ENCODE measurements around the gene GTF3C4.
"Not testable (repeated sequence)": the region's sequence is repeated elsewhere in the genome, so short reads cannot be mapped to it uniquely, and the experiment has no call there.

GTF3C4 gene

GRCh38 chr9:132702254-132702653, 32.0 kb downstream of the GTF3C4 start:
- H3K27me3 ChIP-seq (ENCODE audit: insufficient read depth, low read length), result no peaks in the 10 kb centered on the region
- WGBS, result 83% methylated on average over 1 of the region's 1 CpG
- no peaks in the 10 kb centered on the region for H3K36me3 ChIP-seq (ENCODE audit: insufficient read depth, low read length)
- H3K4me1 ChIP-seq (ENCODE audit: insufficient read depth, low read length), result no peaks in the 10 kb centered on the region
- H3K27ac ChIP-seq (ENCODE audit: low read depth, low read length), result no peak overlapping the region
- no peak overlapping the region for H3K4me3 ChIP-seq (ENCODE audit: low read length)
- peaks cover 50% of the 10 kb centered on the region for H3K9me3 ChIP-seq (ENCODE audit: insufficient read depth, low read depth, low read length)
- H3K9ac ChIP-seq (ENCODE audit: low read depth, low read length), result no peak overlapping the region

DNA sequence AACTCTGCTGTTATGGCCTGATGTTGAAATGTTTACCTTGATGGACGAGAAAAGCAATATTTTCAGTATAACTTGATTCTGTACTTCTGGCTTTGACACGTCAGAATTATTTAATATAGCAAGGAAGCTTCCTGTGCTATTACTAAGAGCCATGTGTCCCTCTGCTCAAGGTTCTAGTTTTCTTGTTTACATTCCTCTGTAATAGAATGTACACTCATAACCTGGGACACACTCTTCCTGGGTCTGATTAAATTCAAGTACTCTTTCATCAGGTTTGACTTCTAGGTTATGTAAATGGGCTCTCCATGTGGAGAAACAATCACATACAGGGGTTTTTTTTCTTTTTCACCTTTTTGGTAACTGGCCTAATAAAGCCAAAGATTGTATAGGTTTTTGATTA, 33.1 kb downstream of the GTF3C4 start:
- peaks cover 39% of the 10 kb centered on the region for H3K9me3 ChIP-seq (ENCODE audit: insufficient read depth, low read depth, low read length)
- no peaks in the 10 kb centered on the region for H3K4me1 ChIP-seq (ENCODE audit: insufficient read depth, low read length)
- H3K36me3 ChIP-seq (ENCODE audit: insufficient read depth, low read length), result no peaks in the 10 kb centered on the region
- no peak overlapping the region for H3K4me3 ChIP-seq (ENCODE audit: low read length)
- 85% methylated on average over 2 of the region's 2 CpGs for WGBS
- H3K9ac ChIP-seq (ENCODE audit: low read depth, low read length), result no peak overlapping the region
- H3K27me3 ChIP-seq (ENCODE audit: insufficient read depth, low read length), result no peaks in the 10 kb centered on the region
- no peak overlapping the region for H3K27ac ChIP-seq (ENCODE audit: low read depth, low read length)

GRCh38 chr9:132708239-132708638, 38.0 kb downstream of the GTF3C4 start:
- peaks cover 6% of the 10 kb centered on the region; the same call in 1 of the 2 replicates for H3K9me3 ChIP-seq (ENCODE audit: insufficient read depth, low read depth, low read length)
- 89% methylated on average over 8 of the region's 8 CpGs for WGBS
- H3K4me3 ChIP-seq (ENCODE audit: low read length), result no peak overlapping the region
- no peak overlapping the region for H3K9ac ChIP-seq (ENCODE audit: low read depth, low read length)
- H3K4me1 ChIP-seq (ENCODE audit: insufficient read depth, low read length), result no peaks in the 10 kb centered on the region
- no peaks in the 10 kb centered on the region for H3K27me3 ChIP-seq (ENCODE audit: insufficient read depth, low read length)
- no peak overlapping the region for H3K27ac ChIP-seq (ENCODE audit: low read depth, low read length)
- H3K36me3 ChIP-seq (ENCODE audit: insufficient read depth, low read length), result no peaks in the 10 kb centered on the region

GRCh38 chr9:132708769-132709430, 38.6 kb downstream of the GTF3C4 start:
- no peaks in the 10 kb centered on the region for H3K4me1 ChIP-seq (ENCODE audit: insufficient read depth, low read length)
- WGBS, result 92% methylated on average over 23 of the region's 23 CpGs
- no peak overlapping the region for H3K27ac ChIP-seq (ENCODE audit: low read depth, low read length)
- H3K4me3 ChIP-seq (ENCODE audit: low read length), result no peak overlapping the region
- H3K9me3 ChIP-seq (ENCODE audit: insufficient read depth, low read depth, low read length), result 0 out of 2 replicates have a peak, but pooled peaks cover under 1% of the 10 kb centered on the region
- no peaks in the 10 kb centered on the region for H3K27me3 ChIP-seq (ENCODE audit: insufficient read depth, low read length)
- no peak overlapping the region for H3K9ac ChIP-seq (ENCODE audit: low read depth, low read length)
- no peaks in the 10 kb centered on the region for H3K36me3 ChIP-seq (ENCODE audit: insufficient read depth, low read length)

- Histone ChIP-seq H3K36me3 (ENCODE audit: insufficient read depth, low read length) (no peaks in the 10 kb centered on the region), H3K9ac (ENCODE audit: low read depth, low read length) (no peak overlapping the region), H3K27me3 (ENCODE audit: insufficient read depth, low read length) (no peaks in the 10 kb centered on the region), H3K4me3 (ENCODE audit: low read length) (no peak overlapping the region), H3K4me1 (ENCODE audit: insufficient read depth, low read length) (no peaks in the 10 kb centered on the region), H3K9me3 (ENCODE audit: insufficient read depth, low read depth, low read length) (no peaks in the 10 kb centered on the region), H3K27ac (ENCODE audit: low read depth, low read length) (no peak overlapping the region)
- 91% methylated on average over 6 of the region's 6 CpGs for WGBS
Measured at GRCh38 chr9:132710333-132710732, 40.1 kb downstream of the GTF3C4 start.

GRCh38 chr9:132711152-132711551, 40.9 kb downstream of the GTF3C4 start:
- not testable (repeated sequence) for H3K4me3 ChIP-seq (ENCODE audit: low read length); H3K9me3 ChIP-seq (ENCODE audit: insufficient read depth, low read depth, low read length); H3K4me1 ChIP-seq (ENCODE audit: insufficient read depth, low read length); H3K9ac ChIP-seq (ENCODE audit: low read depth, low read length); H3K36me3 ChIP-seq (ENCODE audit: insufficient read depth, low read length); H3K27me3 ChIP-seq (ENCODE audit: insufficient read depth, low read length); H3K27ac ChIP-seq (ENCODE audit: low read depth, low read length)
- WGBS, result 94% methylated on average over 5 of the region's 5 CpGs

GRCh38 chr9:132711846-132712245, 41.6 kb downstream of the GTF3C4 start:
- H3K9me3 ChIP-seq (ENCODE audit: insufficient read depth, low read depth, low read length), result no peaks in the 10 kb centered on the region
- WGBS, result 87% methylated on average over 3 of the region's 3 CpGs
- no peak overlapping the region for H3K27ac ChIP-seq (ENCODE audit: low read depth, low read length)
- H3K27me3 ChIP-seq (ENCODE audit: insufficient read depth, low read length), result no peaks in the 10 kb centered on the region
- no peaks in the 10 kb centered on the region for H3K4me1 ChIP-seq (ENCODE audit: insufficient read depth, low read length)
- no peak overlapping the region for H3K4me3 ChIP-seq (ENCODE audit: low read length)
- no peak overlapping the region for H3K9ac ChIP-seq (ENCODE audit: low read depth, low read length)
- no peaks in the 10 kb centered on the region for H3K36me3 ChIP-seq (ENCODE audit: insufficient read depth, low read length)

- Histone ChIP-seq H3K27me3 (ENCODE audit: insufficient read depth, low read length) (0 out of 2 replicates have a peak, but pooled peaks cover 4% of the 10 kb centered on the region), H3K27ac (ENCODE audit: low read depth, low read length) (no peak overlapping the region), H3K9me3 (ENCODE audit: insufficient read depth, low read depth, low read length) (no peaks in the 10 kb centered on the region), H3K4me1 (ENCODE audit: insufficient read depth, low read length) (no peaks in the 10 kb centered on the region), H3K36me3 (ENCODE audit: insufficient read depth, low read length) (no peaks in the 10 kb centered on the region), H3K4me3 (ENCODE audit: low read length) (no peak overlapping the region), H3K9ac (ENCODE audit: low read depth, low read length) (no peak overlapping the region)
- 94% methylated on average over 5 of the region's 5 CpGs for WGBS
Measured at GRCh38 chr9:132712753-132713152, 42.5 kb downstream of the GTF3C4 start.

GRCh38 chr9:132716007-132716406, 45.7 kb downstream of the GTF3C4 start:
- no peaks in the 10 kb centered on the region for H3K4me1 ChIP-seq (ENCODE audit: insufficient read depth, low read length)
- no peaks in the 10 kb centered on the region for H3K36me3 ChIP-seq (ENCODE audit: insufficient read depth, low read length)
- no peak overlapping the region for H3K4me3 ChIP-seq (ENCODE audit: low read length)
- no peak overlapping the region for H3K9ac ChIP-seq (ENCODE audit: low read depth, low read length)
- WGBS, result 90% methylated on average over 4 of the region's 4 CpGs
- no peaks in the 10 kb centered on the region for H3K9me3 ChIP-seq (ENCODE audit: insufficient read depth, low read depth, low read length)
- H3K27me3 ChIP-seq (ENCODE audit: insufficient read depth, low read length), result 0 out of 2 replicates have a peak, but pooled peaks cover 4% of the 10 kb centered on the region
- no peak overlapping the region for H3K27ac ChIP-seq (ENCODE audit: low read depth, low read length)

DNA sequence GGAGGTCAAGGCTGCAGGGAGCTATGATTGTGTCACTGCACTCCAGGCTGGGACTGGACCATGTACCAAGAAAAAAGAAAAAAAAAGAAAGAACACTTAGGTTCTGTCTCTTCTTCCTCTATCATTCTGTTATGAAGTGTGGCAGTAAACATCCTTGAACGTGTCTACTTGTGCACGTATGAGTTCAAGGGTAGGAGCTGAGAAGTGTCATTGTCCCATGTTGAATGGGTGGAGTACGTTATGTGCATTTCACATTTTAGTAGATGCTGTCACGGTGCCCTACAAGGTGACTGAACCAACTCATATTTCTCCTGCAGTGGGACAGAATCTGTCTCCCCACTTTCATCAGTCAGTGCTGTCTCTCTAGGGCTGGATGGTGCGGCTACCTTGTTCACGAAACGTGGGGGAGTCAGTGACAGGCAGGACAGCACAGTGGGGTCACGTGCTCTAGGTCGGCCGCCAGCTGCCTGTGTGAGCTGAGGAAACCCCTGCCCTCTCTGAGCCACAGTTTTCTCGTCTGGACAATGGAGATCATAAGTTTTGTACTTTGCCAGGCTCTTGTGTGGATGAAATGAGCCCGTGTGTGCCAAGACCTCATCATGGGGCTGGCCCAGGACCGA, 47.2 kb downstream of the GTF3C4 start:
- Histone ChIP-seq H3K27me3 (ENCODE audit: insufficient read depth, low read length) (0 out of 2 replicates have a peak, but pooled peaks cover 4% of the 10 kb centered on the region), H3K36me3 (ENCODE audit: insufficient read depth, low read length) (no peaks in the 10 kb centered on the region), H3K4me3 (ENCODE audit: low read length) (no peak overlapping the region), H3K9ac (ENCODE audit: low read depth, low read length) (no peak overlapping the region), H3K27ac (ENCODE audit: low read depth, low read length) (no peak overlapping the region), H3K4me1 (ENCODE audit: insufficient read depth, low read length) (no peaks in the 10 kb centered on the region), H3K9me3 (ENCODE audit: insufficient read depth, low read depth, low read length) (no peaks in the 10 kb centered on the region)
- WGBS, result 92% methylated on average over 13 of the region's 13 CpGs

DNA sequence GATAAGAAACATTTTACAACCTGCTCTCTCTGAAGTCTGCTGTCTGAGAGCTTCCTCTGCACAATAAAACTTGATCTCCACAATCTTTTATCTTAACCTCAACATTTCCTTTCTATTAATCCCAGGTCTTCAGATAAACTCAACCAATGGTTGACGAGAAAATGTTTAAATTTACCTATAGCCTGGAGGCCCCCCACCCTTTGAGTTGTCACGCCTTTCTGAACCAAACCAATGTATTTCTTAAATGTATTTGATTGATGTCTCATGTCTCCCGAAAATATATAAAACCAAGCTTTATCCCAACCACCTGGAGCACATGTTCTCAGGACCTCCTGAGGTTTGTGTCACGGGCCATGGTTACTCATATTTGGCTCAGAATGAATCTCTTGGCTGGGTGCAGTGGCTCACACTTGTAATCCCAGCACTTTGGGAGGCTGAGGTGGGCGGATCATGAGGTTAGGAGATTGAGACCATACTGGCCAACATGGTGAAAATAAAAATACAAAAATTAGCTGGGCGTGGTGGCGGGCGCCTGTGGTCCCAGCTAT, 48.2 kb downstream of the GTF3C4 start:
- not testable (repeated sequence) for H3K27ac ChIP-seq (ENCODE audit: low read depth, low read length); H3K36me3 ChIP-seq (ENCODE audit: insufficient read depth, low read length); H3K9me3 ChIP-seq (ENCODE audit: insufficient read depth, low read depth, low read length); H3K27me3 ChIP-seq (ENCODE audit: insufficient read depth, low read length); H3K4me1 ChIP-seq (ENCODE audit: insufficient read depth, low read length); H3K9ac ChIP-seq (ENCODE audit: low read depth, low read length); H3K4me3 ChIP-seq (ENCODE audit: low read length)
- WGBS, result 92% methylated on average over 7 of the region's 8 CpGs
